Endothelial cell of umbilical vein (primary cell): ENCODE results near the gene DNAJC17. TPM values are rescaled to one million over a fixed set of nuclear protein-coding genes. Genes with fewer than 3 reads are reported as not detected.
A peak's percentile ranks its signal among the peaks of the same experiment; 100 is the strongest.

Experiments
- BruUV-seq: library from RNA; stranded (reverse); fragments of 400-500 nt; replicated peaks from 2 replicates; lab custom pipeline; 2021; lab: Mats Ljungman, UMichigan
- CTCF ChIA-PET: fragments of 300-600, 350-600 bp; sonication (Branson Sonifier 250); formaldehyde crosslinking; loops from one replicate; lab custom pipeline; 2021; ENCODE audit warnings: antibody characterized with exemption, inconsistent platforms; lab: Charles Lee
- POLR2A ChIA-PET: fragments of 300-600, 350-600 bp; sonication (Branson Sonifier 250); formaldehyde crosslinking; loops from one replicate; lab custom pipeline; 2021; ENCODE audit warnings: antibody characterized with exemption, inconsistent platforms; lab: Charles Lee
- DNase-seq: peaks from one replicate; pipeline ENCODE4 v3.0.0-alpha.2; 2011; ENCODE audit warnings: low read depth, low spot score
- FAIRE-seq: peaks from 2 replicates; lab custom pipeline; 2011; peaks lifted over from hg19 to GRCh38; lab: Jason Lieb, UNC
- H2AFZ ChIP-seq: 2 replicates; pipeline ENCODE4 v1.6.0; 2012; ENCODE audit warnings: low read depth, low read length, control low read depth, inconsistent platforms
- H3K27ac ChIP-seq: 2 replicates; pipeline ENCODE4 v1.5.1; 2011; ENCODE audit warnings: low read depth, mild to moderate bottlenecking, control low read depth, low read length, moderate library complexity; ENCODE audit not compliant: insufficient read depth
- H3K27me3 ChIP-seq, 2 experiments: 2 replicates each; pipeline versions ENCODE4 v1.6.0 to v1.6.1; 2011; ENCODE audit warnings: low read length in 2 of 2, mixed read lengths in 1 of 2; ENCODE audit not compliant: control insufficient read depth in 2 of 2, insufficient read depth in 2 of 2
- H3K36me3 ChIP-seq, 2 experiments: 2 replicates in 1 of 2; 3 replicates in 1 of 2; pipeline ENCODE4 v1.5.1; 2011; ENCODE audit warnings: low read length in 2 of 2, mild to moderate bottlenecking in 1 of 2, moderate library complexity in 1 of 2; ENCODE audit not compliant: control insufficient read depth in 2 of 2, insufficient read depth in 2 of 2; ENCODE audit errors: extremely low read depth in 1 of 2
- H3K4me1 ChIP-seq: 3 replicates; pipeline ENCODE4 v1.5.1; 2011; ENCODE audit warnings: mild to moderate bottlenecking, low read length; ENCODE audit not compliant: control insufficient read depth, insufficient read depth; ENCODE audit errors: extremely low read depth
- H3K4me2 ChIP-seq: 2 replicates; pipeline ENCODE4 v1.6.1; 2011; ENCODE audit warnings: low read length, control low read depth, mixed read lengths; ENCODE audit not compliant: insufficient read depth
- H3K4me3 ChIP-seq, 3 experiments: fragments of 200-600 bp in 1 of 3; sonication (generic), shearing (Covaris generic) in 1 of 3; replicated peaks in 1 of 3; 2 replicates each; pipeline ENCODE4 v1.5.1; 2011 to 2016; ENCODE audit warnings: control low read depth in 3 of 3, low read length in 3 of 3, mild to moderate bottlenecking in 2 of 3, inconsistent platforms in 1 of 3, low read depth in 1 of 3, moderate library complexity in 1 of 3; ENCODE audit not compliant: insufficient read depth in 1 of 3
- H3K79me2 ChIP-seq: 2 replicates; pipeline ENCODE4 v1.6.0; 2012; ENCODE audit warnings: low read length, inconsistent platforms; ENCODE audit not compliant: control insufficient read depth, insufficient read depth
- H3K9ac ChIP-seq: replicated peaks from 2 replicates; pipeline ENCODE3; 2011; ENCODE audit warnings: low read length, control low read depth; ENCODE audit not compliant: insufficient read depth; ENCODE audit errors: extremely low read depth
- H3K9me1 ChIP-seq: replicated peaks from 3 replicates; pipeline ENCODE4 v1.6.0; 2011; ENCODE audit warnings: mild to moderate bottlenecking, low read length; ENCODE audit not compliant: control insufficient read depth, insufficient read depth; ENCODE audit errors: extremely low read depth
- H3K9me3 ChIP-seq: replicated peaks from 2 replicates; pipeline ENCODE4 v1.5.1; 2012; ENCODE audit warnings: low read length, inconsistent platforms; ENCODE audit not compliant: control insufficient read depth, insufficient read depth
- H4K20me1 ChIP-seq: replicated peaks from 2 replicates; pipeline ENCODE3; 2011; ENCODE audit warnings: mild to moderate bottlenecking, low read length; ENCODE audit not compliant: control insufficient read depth, insufficient read depth; ENCODE audit errors: extremely low read depth
- CTCF ChIP-seq, 2 donors: IDR thresholded peaks; 1 replicate in 1 of 2; 2 replicates in 1 of 2; pipeline ENCODE4 v1.5.1; 2011; ENCODE audit warnings: low read length in 2 of 2, mild to moderate bottlenecking in 2 of 2, moderate library complexity in 2 of 2, control low read depth in 1 of 2, inconsistent platforms in 1 of 2, low read depth in 1 of 2; ENCODE audit not compliant: insufficient read depth in 1 of 2; ENCODE audit errors: extremely low read depth in 1 of 2
- GATA2 ChIP-seq: IDR thresholded peaks from 2 replicates; pipeline ENCODE4 v1.7.0; 2011; ENCODE audit warnings: low read depth, mild to moderate bottlenecking, moderate library complexity, mixed read lengths, low read length; ENCODE audit not compliant: insufficient read length, insufficient read depth
- JUN ChIP-seq: IDR thresholded peaks from 2 replicates; pipeline ENCODE4 v1.6.1; 2011; ENCODE audit warnings: borderline replicate concordance, low read depth; ENCODE audit not compliant: insufficient read length, insufficient read depth
- MAX ChIP-seq: IDR thresholded peaks from 2 replicates; pipeline ENCODE4 v1.6.1; 2011; ENCODE audit not compliant: insufficient read depth, insufficient read length
- POLR2A ChIP-seq: IDR thresholded peaks from 2 replicates; pipeline ENCODE4 v1.6.1; 2012; ENCODE audit warnings: low read depth, mild to moderate bottlenecking, control low read depth, low read length
- POLR2AphosphoS5 ChIP-seq: IDR thresholded peaks from 2 replicates; pipeline ENCODE4 v1.6.1; 2012; ENCODE audit warnings: low read depth, mild to moderate bottlenecking, control low read depth, low read length, moderate library complexity; ENCODE audit not compliant: insufficient read depth
- dilution Hi-C: fragments of 300-500 bp; cut with MboI; formaldehyde crosslinking; loops from one replicate; pipeline ENCODE4 v1.15.0; 2019; ENCODE audit warnings: low sequenced_read_pairs; ENCODE audit not compliant: extremely low pct_ligation_motif_present
- intact Hi-C: fragments of 100-400 bp; cut with micrococcal nuclease; formaldehyde crosslinking; loops from one replicate; pipeline ENCODE4 v1.10.0; 2022
- polyA plus RNA-seq, 4 experiments: library from polyadenylated mRNA; depleted of rRNA in 3 of 4; stranded (reverse) in 3 of 4; unstranded in 1 of 4; fragments of >200 nt; gene quantifications; 2 replicates each; pipeline versions ENCODE4 v1.2.1 to v1.2.3, GENCODE V29; 2011 to 2012; ENCODE audit warnings: missing spikeins in 1 of 4
- total RNA-seq: library from RNA; stranded (reverse); gene quantifications from 2 replicates; pipeline ENCODE4 v1.2.3, GENCODE V29; 2021

DNAJC17 gene
- total and polyA plus RNA-seq, 2 donors (not counting 3 experiments of a cell fraction or from before 2014, with no cell fraction given), result 30.7 to 46.4 TPM

- peak; percentile 55 for FAIRE-seq
- Histone ChIP-seq H3K79me2 (no peaks in the 10 kb centered on the region), H4K20me1 (no peaks in the 10 kb centered on the region), H3K36me3 (no peaks in the 10 kb centered on the region), H3K9me1 (no peaks in the 10 kb centered on the region), H3K27me3 (no peaks in the 10 kb centered on the region), H3K27ac (no peak within 1 kb of the TSS), H3K9ac (peak within 1 kb of the TSS; percentile 16), H3K4me2 (peak within 1 kb of the TSS; percentile 54), H3K4me1 (peaks cover 30% of the 10 kb centered on the region), H3K9me3 (no peaks in the 10 kb centered on the region), H3K4me3 (peak within 1 kb of the TSS in 2 of 3 experiments; percentile 25 to 32), H2AFZ (peak within 1 kb of the TSS; percentile 81)
- DNase-seq, result peak; percentile 73
- dilution Hi-C loops, result no loop called here
- ChIA-PET POLR2A (no interaction called here), CTCF (interaction anchor here (0.6 to 2.2 kb wide), 9 partner anchors 12 to 174 kb away, joined by 3 to 8 read pairs (median 6); no protein-coding TSS in a partner anchor)
- TF ChIP-seq JUN (no peak), POLR2AphosphoS5 (peak; percentile 25), POLR2A (no peak), GATA2 (no peak), CTCF (IDR thresholded peaks at IDR 0.05; ENCODE audit: extremely low read depth in 1 of 2, insufficient read depth in 1 of 2, low read depth in 1 of 2, low read length in 2 of 2) (peak in 1 of 2 donors; percentile 59), MAX (no peak)
- BruUV-seq, result no TSS peak
- intact Hi-C loops, result loop anchor here (1.0 kb wide), 1 partner anchor 9 kb away; the partner anchor contains the start of gene RMDN3
Measured at GRCh38 chr15:40763801-40764628, 43.3 kb downstream of the DNAJC17 start, which contains the start of gene GCHFR. TSS of gene GCHFR (plus strand) at chr15:40764068. CDS start at chr15:40764181, 113 bp downstream.
